T-helper 22 cell (primary cell): ENCODE data around the gene ZSWIM7.

ENCODE experiments used
- DNase-seq: peaks from one replicate; pipeline ENCODE4 v3.0.0-alpha.2; 2020; ENCODE audit warnings: low read depth

The ZSWIM7 gene

GRCh38 chr17:15999141-15999973 lies at the start of gene ZSWIM7, which contains the start of gene TTC19:
TSS of gene ZSWIM7 (minus strand) at chr17:15999704. CDS start at chr17:15999594, 110 bp downstream.
TSS of gene TTC19 (plus strand) at chr17:15999824. CDS start at chr17:15999849, 25 bp downstream.
- peak; percentile 89 for DNase-seq

- no peak for DNase-seq
Observed at GRCh38 chr17:16048811-16049449, 49.4 kb upstream of the ZSWIM7 start.

- DNase-seq = no peak
Observed at GRCh38 chr17:16046966-16047365, 47.5 kb upstream of the ZSWIM7 start.

GRCh38 chr17:16044487-16044886 lies 45.0 kb upstream of the ZSWIM7 start:
- no peak for DNase-seq

- DNase-seq = no peak
Observed at GRCh38 chr17:16040710-16041251, 41.3 kb upstream of the ZSWIM7 start.

- no peak for DNase-seq
Observed at GRCh38 chr17:16037636-16038035, 38.1 kb upstream of the ZSWIM7 start.

- no peak for DNase-seq
Observed at GRCh38 chr17:16036261-16036660, 36.8 kb upstream of the ZSWIM7 start.

- DNase-seq = no peak
Observed at GRCh38 chr17:16033729-16034349, 34.3 kb upstream of the ZSWIM7 start.

- peak; percentile 17 for DNase-seq
Observed at GRCh38 chr17:16027708-16028584, 28.4 kb upstream of the ZSWIM7 start.

GRCh38 chr17:16026895-16027294 lies 27.4 kb upstream of the ZSWIM7 start:
- DNase-seq = no peak

GRCh38 chr17:16025202-16025601 lies 25.7 kb upstream of the ZSWIM7 start:
- DNase-seq = no peak

GRCh38 chr17:16023881-16024280 lies 24.4 kb upstream of the ZSWIM7 start:
- no peak for DNase-seq

- no peak for DNase-seq
Observed at GRCh38 chr17:16019347-16019746, 19.8 kb upstream of the ZSWIM7 start.

GRCh38 chr17:16013943-16014407 lies 14.5 kb upstream of the ZSWIM7 start:
- DNase-seq = no peak

GRCh38 chr17:16007439-16007838 lies 7.9 kb upstream of the ZSWIM7 start:
- no peak for DNase-seq

- no peak for DNase-seq
Observed at GRCh38 chr17:16005636-16006035, 6.1 kb upstream of the ZSWIM7 start.

GRCh38 chr17:16003841-16004240 lies 4.3 kb upstream of the ZSWIM7 start:
- no peak for DNase-seq

GRCh38 chr17:16002708-16003260 lies 3.3 kb upstream of the ZSWIM7 start:
- no peak for DNase-seq

- DNase-seq = no peak
Observed at GRCh38 chr17:16001226-16001897, 1.9 kb upstream of the ZSWIM7 start.

- no peak for DNase-seq
Observed at GRCh38 chr17:15999974-16000827, 697 bp upstream of the ZSWIM7 start.
